ENCODE measurements around the gene NALCN. TPM values are rescaled to one million over a fixed set of nuclear protein-coding genes. Genes with fewer than 3 reads are reported as not detected.
A peak's percentile ranks its signal among the peaks of the same experiment; 100 is the strongest.

The NALCN gene
- total and polyA plus RNA-seq, 4 experiments from 2014 or later, result not detected

GRCh38 chr13:101258509-101258908 is 157.8 kb downstream of the NALCN start:
- Histone ChIP-seq H3K36me3 (ENCODE audit: insufficient read depth, low read length) (no peaks in the 10 kb centered on the region), H3K27ac (ENCODE audit: low read depth, low read length) (no peak overlapping the region), H3K4me1 (ENCODE audit: insufficient read depth, low read length) (no peaks in the 10 kb centered on the region), H3K4me3 (ENCODE audit: low read length in 2 of 2) (no peak overlapping the region), H3K27me3 (ENCODE audit: insufficient read depth, low read length) (no peaks in the 10 kb centered on the region), H3K9me3 (ENCODE audit: control insufficient read depth in 1 of 2, low read length in 2 of 2) (no peaks in the 10 kb centered on the region)
- Mint-ChIP-seq H3K36me3 (no peaks in the 10 kb centered on the region), H3K4me3 (peak overlapping the region in 1 of 8 donors; percentile 34), H3K27me3 (no peaks in the 10 kb centered on the region), H3K4me1 (peaks cover 0 to 2% (median under 1%) of the 10 kb centered on the region in 4 donors), H3K9me3 (peaks cover 0 to 4% (median 0%) of the 10 kb centered on the region in 8 donors), H3K27ac (no peak overlapping the region)
- ChIA-PET POLR2A (ENCODE audit: partially characterized antibody) (no interaction called here), CTCF (ENCODE audit: partially characterized antibody) (no interaction called here)
- no peak for DNase-seq
- intact Hi-C loops (cut with micrococcal nuclease), result no loop called here

DNA sequence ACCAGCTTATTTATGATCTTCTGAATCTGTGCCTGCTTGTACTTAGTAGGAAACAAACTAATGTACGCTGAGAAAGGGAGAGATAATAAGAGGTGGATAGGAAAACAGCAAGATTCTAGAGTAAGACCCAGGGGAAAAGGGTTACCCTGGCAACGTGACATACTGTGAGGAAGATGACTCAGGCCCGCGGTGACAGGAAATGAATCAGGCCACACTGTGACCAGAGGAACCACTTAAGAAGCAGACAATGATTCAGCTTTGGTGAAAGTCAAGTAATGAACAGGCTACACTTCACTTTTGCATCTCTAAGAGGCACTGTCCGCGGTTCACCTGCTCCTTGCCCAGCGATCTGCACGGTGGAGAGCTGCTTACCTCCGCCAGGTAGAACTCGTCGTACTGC is 158.2 kb downstream of the NALCN start:
- H3K9me3 ChIP-seq (ENCODE audit: control insufficient read depth in 1 of 2, low read length in 2 of 2), result no peaks in the 10 kb centered on the region
- DNase-seq, result peak in 2 of 5 donors; percentile 3 to 7
- H3K9me3 Mint-ChIP-seq, result peaks cover 0 to 4% (median 0%) of the 10 kb centered on the region in 8 donors
- H3K27me3 Mint-ChIP-seq, result no peaks in the 10 kb centered on the region
- POLR2A ChIA-PET (ENCODE audit: partially characterized antibody), result no interaction called here
- no peaks in the 10 kb centered on the region for H3K36me3 Mint-ChIP-seq
- H3K4me1 Mint-ChIP-seq, result peaks cover 0 to 2% (median under 1%) of the 10 kb centered on the region in 4 donors
- H3K4me1 ChIP-seq (ENCODE audit: insufficient read depth, low read length), result no peaks in the 10 kb centered on the region
- intact Hi-C loops (cut with micrococcal nuclease), result no loop called here
- no peak overlapping the region for H3K27ac ChIP-seq (ENCODE audit: low read depth, low read length)
- H3K27me3 ChIP-seq (ENCODE audit: insufficient read depth, low read length), result no peaks in the 10 kb centered on the region
- no peak overlapping the region for H3K4me3 ChIP-seq (ENCODE audit: low read length in 2 of 2)
- no peaks in the 10 kb centered on the region for H3K36me3 ChIP-seq (ENCODE audit: insufficient read depth, low read length)
- CTCF ChIA-PET (ENCODE audit: partially characterized antibody), result no interaction called here
- H3K4me3 Mint-ChIP-seq, result peak overlapping the region in 1 of 8 donors; percentile 34
- H3K27ac Mint-ChIP-seq, result no peak overlapping the region

- H3K27ac Mint-ChIP-seq, result no peak overlapping the region
These were observed 167.4 kb downstream of the NALCN start for GRCh38 chr13:101248739-101249514.

DNA sequence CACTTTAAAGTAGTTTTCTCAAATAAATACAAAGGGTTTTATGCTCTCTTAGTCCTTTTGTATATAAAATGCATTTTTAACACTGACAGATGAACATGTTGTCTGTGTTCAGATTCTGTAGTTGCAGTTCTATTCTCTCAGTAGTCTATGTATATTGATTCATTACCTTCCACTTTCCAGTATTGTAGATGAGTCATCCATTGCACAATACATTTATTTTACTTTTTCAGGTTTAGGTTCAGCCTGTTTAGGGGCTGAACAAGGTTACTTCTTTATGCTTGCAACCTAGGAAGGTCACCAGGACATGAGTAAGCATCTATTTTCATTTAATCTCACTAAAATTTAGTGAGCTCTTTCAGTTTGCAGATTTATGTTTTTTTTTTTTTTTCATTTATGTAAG is 173.6 kb downstream of the NALCN start:
- no peak overlapping the region for H3K27ac ChIP-seq (ENCODE audit: low read depth, low read length)
- intact Hi-C loops (cut with micrococcal nuclease), result no loop called here
- H3K36me3 ChIP-seq (ENCODE audit: insufficient read depth, low read length), result no peaks in the 10 kb centered on the region
- no peaks in the 10 kb centered on the region for H3K9me3 ChIP-seq (ENCODE audit: control insufficient read depth in 1 of 2, low read length in 2 of 2)
- H3K27me3 ChIP-seq (ENCODE audit: insufficient read depth, low read length), result no peaks in the 10 kb centered on the region
- CTCF ChIA-PET (ENCODE audit: partially characterized antibody), result no interaction called here
- POLR2A ChIA-PET (ENCODE audit: partially characterized antibody), result no interaction called here
- no peaks in the 10 kb centered on the region for H3K9me3 Mint-ChIP-seq
- DNase-seq, result no peak
- H3K27ac Mint-ChIP-seq, result no peak overlapping the region
- no peaks in the 10 kb centered on the region for H3K27me3 Mint-ChIP-seq
- no peaks in the 10 kb centered on the region for H3K36me3 Mint-ChIP-seq
- H3K4me1 Mint-ChIP-seq, result peaks cover 7 to 20% (median 15%) of the 10 kb centered on the region in 4 donors
- no peak overlapping the region for H3K4me3 Mint-ChIP-seq
- peaks cover 17% of the 10 kb centered on the region for H3K4me1 ChIP-seq (ENCODE audit: insufficient read depth, low read length)
- H3K4me3 ChIP-seq (ENCODE audit: low read length in 2 of 2), result no peak overlapping the region

More at GRCh38 chr13:101248739-101249514, 167.4 kb downstream of the NALCN start:
- H3K4me3 ChIP-seq (ENCODE audit: low read length in 2 of 2), result no peak overlapping the region
- Mint-ChIP-seq H3K27me3 (no peaks in the 10 kb centered on the region), H3K4me3 (no peak overlapping the region), H3K36me3 (no peaks in the 10 kb centered on the region), H3K9me3 (peaks cover 3 to 17% (median 7%) of the 10 kb centered on the region in 8 donors), H3K4me1 (peaks cover 9 to 22% (median 16%) of the 10 kb centered on the region in 4 donors)
- DNase-seq, result no peak
- ChIA-PET CTCF (ENCODE audit: partially characterized antibody) (no interaction called here), POLR2A (ENCODE audit: partially characterized antibody) (no interaction called here)
- H3K36me3 ChIP-seq (ENCODE audit: insufficient read depth, low read length), result no peaks in the 10 kb centered on the region
- peaks cover 0 to 4% of the 10 kb centered on the region in 2 donors for H3K9me3 ChIP-seq (ENCODE audit: control insufficient read depth in 1 of 2, low read length in 2 of 2)
- peaks cover 17% of the 10 kb centered on the region for H3K4me1 ChIP-seq (ENCODE audit: insufficient read depth, low read length)
- intact Hi-C loops (cut with micrococcal nuclease), result no loop called here
- H3K27me3 ChIP-seq (ENCODE audit: insufficient read depth, low read length), result no peaks in the 10 kb centered on the region
- no peak overlapping the region for H3K27ac ChIP-seq (ENCODE audit: low read depth, low read length)

- intact Hi-C loops (cut with micrococcal nuclease), result no loop called here
- H3K27ac ChIP-seq (ENCODE audit: low read depth, low read length), result no peak overlapping the region
- DNase-seq, result no peak
- H3K36me3 Mint-ChIP-seq, result no peaks in the 10 kb centered on the region
- no peaks in the 10 kb centered on the region for H3K27me3 ChIP-seq (ENCODE audit: insufficient read depth, low read length)
- ChIA-PET POLR2A (ENCODE audit: partially characterized antibody) (no interaction called here), CTCF (ENCODE audit: partially characterized antibody) (no interaction called here)
- H3K27ac Mint-ChIP-seq, result no peak overlapping the region
- H3K4me3 Mint-ChIP-seq, result no peak overlapping the region
- H3K4me3 ChIP-seq (ENCODE audit: low read length in 2 of 2), result no peak overlapping the region
- no peaks in the 10 kb centered on the region for H3K27me3 Mint-ChIP-seq
- no peaks in the 10 kb centered on the region for H3K9me3 ChIP-seq (ENCODE audit: control insufficient read depth in 1 of 2, low read length in 2 of 2)
- no peaks in the 10 kb centered on the region for H3K4me1 ChIP-seq (ENCODE audit: insufficient read depth, low read length)
- no peaks in the 10 kb centered on the region for H3K36me3 ChIP-seq (ENCODE audit: insufficient read depth, low read length)
- H3K9me3 Mint-ChIP-seq, result peaks cover 0 to 3% (median 0%) of the 10 kb centered on the region in 8 donors
- no peaks in the 10 kb centered on the region for H3K4me1 Mint-ChIP-seq
These were observed 177.8 kb downstream of the NALCN start for GRCh38 chr13:101238555-101238954.

- Mint-ChIP-seq H3K36me3 (no peaks in the 10 kb centered on the region), H3K27ac (no peak overlapping the region), H3K9me3 (peaks cover 0 to 5% (median 3%) of the 10 kb centered on the region in 8 donors), H3K27me3 (peaks cover 4% of the 10 kb centered on the region in 2 donors), H3K4me3 (no peak overlapping the region), H3K4me1 (no peaks in the 10 kb centered on the region)
- Histone ChIP-seq H3K4me3 (ENCODE audit: low read length in 2 of 2) (no peak overlapping the region), H3K27ac (ENCODE audit: low read depth, low read length) (no peak overlapping the region), H3K36me3 (ENCODE audit: insufficient read depth, low read length) (no peaks in the 10 kb centered on the region), H3K4me1 (ENCODE audit: insufficient read depth, low read length) (no peaks in the 10 kb centered on the region), H3K9me3 (ENCODE audit: control insufficient read depth in 1 of 2, low read length in 2 of 2) (no peaks in the 10 kb centered on the region), H3K27me3 (ENCODE audit: insufficient read depth, low read length) (no peaks in the 10 kb centered on the region)
- CTCF ChIA-PET (ENCODE audit: partially characterized antibody), result no interaction called here
- DNase-seq, result no peak
- intact Hi-C loops (cut with micrococcal nuclease), result no loop called here
- POLR2A ChIA-PET (ENCODE audit: partially characterized antibody), result no interaction called here
These were observed 184.4 kb downstream of the NALCN start for GRCh38 chr13:101231751-101232428.

- peaks cover 4% of the 10 kb centered on the region in 2 donors for H3K27me3 Mint-ChIP-seq
- POLR2A ChIA-PET (ENCODE audit: partially characterized antibody), result no interaction called here
- no peaks in the 10 kb centered on the region for H3K4me1 Mint-ChIP-seq
These were observed 185.9 kb downstream of the NALCN start for GRCh38 chr13:101230271-101230890.

More at GRCh38 chr13:101230271-101230890, 185.9 kb downstream of the NALCN start:
- Histone ChIP-seq H3K27me3 (ENCODE audit: insufficient read depth, low read length) (no peaks in the 10 kb centered on the region), H3K36me3 (ENCODE audit: insufficient read depth, low read length) (no peaks in the 10 kb centered on the region), H3K4me1 (ENCODE audit: insufficient read depth, low read length) (no peaks in the 10 kb centered on the region), H3K4me3 (ENCODE audit: low read length in 2 of 2) (no peak overlapping the region), H3K27ac (ENCODE audit: low read depth, low read length) (no peak overlapping the region), H3K9me3 (ENCODE audit: control insufficient read depth in 1 of 2, low read length in 2 of 2) (no peaks in the 10 kb centered on the region)
- intact Hi-C loops (cut with micrococcal nuclease), result no loop called here
- Mint-ChIP-seq H3K27ac (no peak overlapping the region), H3K4me3 (no peak overlapping the region), H3K9me3 (peaks cover 0 to 5% (median 3%) of the 10 kb centered on the region in 8 donors), H3K36me3 (no peaks in the 10 kb centered on the region)
- no peak for DNase-seq
- CTCF ChIA-PET (ENCODE audit: partially characterized antibody), result no interaction called here
